ENCODE measurements around the gene PLXDC1. TPM values are rescaled to one million over a fixed set of nuclear protein-coding genes. Genes with fewer than 3 reads are reported as not detected.
A peak's percentile ranks its signal among the peaks of the same experiment; 100 is the strongest.

PLXDC1 gene
- total and polyA plus RNA-seq, 2 of the 13 experiments (the other 11 are each of a cell fraction or from before 2014, with no cell fraction given): not detected

DNA sequence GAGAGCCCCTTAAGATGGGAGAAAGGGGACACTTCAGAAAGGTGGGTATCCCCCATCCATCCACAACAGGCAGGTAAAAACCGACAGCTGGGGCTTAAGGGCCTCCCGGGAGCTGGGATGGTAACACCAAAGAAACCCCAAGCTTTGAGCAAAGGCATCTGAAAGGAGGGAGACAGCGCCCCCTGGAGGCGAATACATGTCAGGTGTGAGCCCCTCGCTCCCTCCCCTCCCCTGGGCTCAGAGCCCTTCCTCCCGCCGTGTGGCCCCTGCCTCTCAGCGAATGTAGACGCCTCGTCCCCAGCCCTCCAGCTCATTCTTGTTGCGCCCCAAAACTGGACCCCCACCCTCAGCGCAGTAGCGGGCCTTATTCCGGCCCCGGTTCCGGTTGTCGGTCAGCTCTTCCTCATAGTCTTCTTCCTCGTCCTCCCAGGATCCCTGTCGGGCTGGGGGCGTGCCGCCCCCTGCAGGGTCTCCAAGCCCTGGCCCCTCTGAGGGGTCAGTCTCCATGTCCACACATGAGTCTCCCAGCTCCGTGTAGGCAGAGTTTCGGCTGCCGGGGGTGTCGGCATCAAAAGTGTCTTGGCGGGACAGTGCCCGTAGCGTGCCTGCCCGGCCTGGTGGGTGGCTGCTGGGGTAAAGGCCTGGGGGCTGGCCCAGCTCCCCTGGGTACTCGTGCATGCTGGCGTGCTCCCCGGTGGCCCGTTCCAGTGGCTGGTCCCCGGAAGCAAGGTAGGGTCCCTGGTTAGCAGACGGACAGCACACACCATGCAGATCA is 23.7 kb upstream of the PLXDC1 start (continued):
- no peak for TF ChIP-seq SOX6 (IDR thresholded peaks at IDR 0.05)
- TF ChIP-seq SOX6 (CRISPR knock-in tag; IDR thresholded peaks at IDR 0.05): no peak
- TF ChIP-seq MEF2D (CRISPR knock-in tag; IDR thresholded peaks at IDR 0.05): no peak
- no peak for TF ChIP-seq ZNF607 (CRISPR knock-in tag; IDR thresholded peaks at IDR 0.05; ENCODE audit: borderline replicate concordance)
- no peak for TF ChIP-seq NCOR1 (IDR thresholded peaks at IDR 0.05; ENCODE audit: borderline replicate concordance, low read length)
- TF ChIP-seq U2AF2 (IDR thresholded peaks at IDR 0.05; ENCODE audit: low read depth, low read length): no peak
- no peak for TF ChIP-seq ISX (CRISPR knock-in tag; conservative IDR thresholded peaks at IDR 0.05)
- TF ChIP-seq DMAP1 (CRISPR knock-in tag; IDR thresholded peaks at IDR 0.05): no peak
- TF ChIP-seq, protein P1, sequence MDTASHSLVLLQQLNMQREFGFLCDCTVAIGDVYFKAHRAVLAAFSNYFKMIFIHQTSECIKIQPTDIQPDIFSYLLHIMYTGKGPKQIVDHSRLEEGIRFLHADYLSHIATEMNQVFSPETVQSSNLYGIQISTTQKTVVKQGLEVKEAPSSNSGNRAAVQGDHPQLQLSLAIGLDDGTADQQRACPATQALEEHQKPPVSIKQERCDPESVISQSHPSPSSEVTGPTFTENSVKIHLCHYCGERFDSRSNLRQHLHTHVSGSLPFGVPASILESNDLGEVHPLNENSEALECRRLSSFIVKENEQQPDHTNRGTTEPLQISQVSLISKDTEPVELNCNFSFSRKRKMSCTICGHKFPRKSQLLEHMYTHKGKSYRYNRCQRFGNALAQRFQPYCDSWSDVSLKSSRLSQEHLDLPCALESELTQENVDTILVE (CRISPR knock-in tag; IDR thresholded peaks at IDR 0.05): no peak
- no peak for TF ChIP-seq NRL (CRISPR knock-in tag; IDR thresholded peaks at IDR 0.05; ENCODE audit: borderline replicate concordance)
- TF ChIP-seq, protein P2, sequence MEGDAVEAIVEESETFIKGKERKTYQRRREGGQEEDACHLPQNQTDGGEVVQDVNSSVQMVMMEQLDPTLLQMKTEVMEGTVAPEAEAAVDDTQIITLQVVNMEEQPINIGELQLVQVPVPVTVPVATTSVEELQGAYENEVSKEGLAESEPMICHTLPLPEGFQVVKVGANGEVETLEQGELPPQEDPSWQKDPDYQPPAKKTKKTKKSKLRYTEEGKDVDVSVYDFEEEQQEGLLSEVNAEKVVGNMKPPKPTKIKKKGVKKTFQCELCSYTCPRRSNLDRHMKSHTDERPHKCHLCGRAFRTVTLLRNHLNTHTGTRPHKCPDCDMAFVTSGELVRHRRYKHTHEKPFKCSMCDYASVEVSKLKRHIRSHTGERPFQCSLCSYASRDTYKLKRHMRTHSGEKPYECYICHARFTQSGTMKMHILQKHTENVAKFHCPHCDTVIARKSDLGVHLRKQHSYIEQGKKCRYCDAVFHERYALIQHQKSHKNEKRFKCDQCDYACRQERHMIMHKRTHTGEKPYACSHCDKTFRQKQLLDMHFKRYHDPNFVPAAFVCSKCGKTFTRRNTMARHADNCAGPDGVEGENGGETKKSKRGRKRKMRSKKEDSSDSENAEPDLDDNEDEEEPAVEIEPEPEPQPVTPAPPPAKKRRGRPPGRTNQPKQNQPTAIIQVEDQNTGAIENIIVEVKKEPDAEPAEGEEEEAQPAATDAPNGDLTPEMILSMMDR (CRISPR knock-in tag; IDR thresholded peaks at IDR 0.05): peak; percentile 86
- TF ChIP-seq EZH2 (conservative IDR thresholded peaks at IDR 0.05; ENCODE audit: low read depth, low read length): no peak
- no peak for TF ChIP-seq TRIM24 (CRISPR knock-in tag; IDR thresholded peaks at IDR 0.05)
- TF ChIP-seq, protein P3, sequence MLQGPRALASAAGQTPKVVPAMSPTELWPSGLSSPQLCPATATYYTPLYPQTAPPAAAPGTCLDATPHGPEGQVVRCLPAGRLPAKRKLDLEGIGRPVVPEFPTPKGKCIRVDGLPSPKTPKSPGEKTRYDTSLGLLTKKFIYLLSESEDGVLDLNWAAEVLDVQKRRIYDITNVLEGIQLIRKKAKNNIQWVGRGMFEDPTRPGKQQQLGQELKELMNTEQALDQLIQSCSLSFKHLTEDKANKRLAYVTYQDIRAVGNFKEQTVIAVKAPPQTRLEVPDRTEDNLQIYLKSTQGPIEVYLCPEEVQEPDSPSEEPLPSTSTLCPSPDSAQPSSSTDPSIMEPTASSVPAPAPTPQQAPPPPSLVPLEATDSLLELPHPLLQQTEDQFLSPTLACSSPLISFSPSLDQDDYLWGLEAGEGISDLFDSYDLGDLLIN (CRISPR knock-in tag; IDR thresholded peaks at IDR 0.05; ENCODE audit: borderline replicate concordance): no peak
- no peak for TF ChIP-seq ZNF703 (CRISPR knock-in tag; IDR thresholded peaks at IDR 0.05; ENCODE audit: borderline replicate concordance)
- no peak for TF ChIP-seq ETV6 (CRISPR knock-in tag; conservative IDR thresholded peaks at IDR 0.05)
- TF ChIP-seq SP2 (CRISPR knock-in tag; IDR thresholded peaks at IDR 0.05): no peak
- peak; percentile 36; the same call in 1 of the 2 replicates for TF ChIP-seq SMC3 (IDR thresholded peaks at IDR 0.05; ENCODE audit: low read length)
- TF ChIP-seq ZNF556 (CRISPR knock-in tag; IDR thresholded peaks at IDR 0.05; ENCODE audit: borderline replicate concordance): no peak
- TF ChIP-seq, protein P4, sequence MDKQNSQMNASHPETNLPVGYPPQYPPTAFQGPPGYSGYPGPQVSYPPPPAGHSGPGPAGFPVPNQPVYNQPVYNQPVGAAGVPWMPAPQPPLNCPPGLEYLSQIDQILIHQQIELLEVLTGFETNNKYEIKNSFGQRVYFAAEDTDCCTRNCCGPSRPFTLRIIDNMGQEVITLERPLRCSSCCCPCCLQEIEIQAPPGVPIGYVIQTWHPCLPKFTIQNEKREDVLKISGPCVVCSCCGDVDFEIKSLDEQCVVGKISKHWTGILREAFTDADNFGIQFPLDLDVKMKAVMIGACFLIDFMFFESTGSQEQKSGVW (CRISPR knock-in tag; IDR thresholded peaks at IDR 0.05; ENCODE audit: borderline replicate concordance): no peak
- TF ChIP-seq ZNF501 (CRISPR knock-in tag; IDR thresholded peaks at IDR 0.05): no peak
- TF ChIP-seq, protein P5, sequence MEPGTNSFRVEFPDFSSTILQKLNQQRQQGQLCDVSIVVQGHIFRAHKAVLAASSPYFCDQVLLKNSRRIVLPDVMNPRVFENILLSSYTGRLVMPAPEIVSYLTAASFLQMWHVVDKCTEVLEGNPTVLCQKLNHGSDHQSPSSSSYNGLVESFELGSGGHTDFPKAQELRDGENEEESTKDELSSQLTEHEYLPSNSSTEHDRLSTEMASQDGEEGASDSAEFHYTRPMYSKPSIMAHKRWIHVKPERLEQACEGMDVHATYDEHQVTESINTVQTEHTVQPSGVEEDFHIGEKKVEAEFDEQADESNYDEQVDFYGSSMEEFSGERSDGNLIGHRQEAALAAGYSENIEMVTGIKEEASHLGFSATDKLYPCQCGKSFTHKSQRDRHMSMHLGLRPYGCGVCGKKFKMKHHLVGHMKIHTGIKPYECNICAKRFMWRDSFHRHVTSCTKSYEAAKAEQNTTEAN (CRISPR knock-in tag; conservative IDR thresholded peaks at IDR 0.05): no peak
- TF ChIP-seq ZNF773 (CRISPR knock-in tag; IDR thresholded peaks at IDR 0.05; ENCODE audit: borderline replicate concordance): no peak
